Skeletal muscle satellite cell (primary cell): ENCODE measurements around the gene SLC12A8.

Source experiments
- H3K27me3 ChIP-seq: 2 replicates; pipeline ENCODE4 v1.7.0; 2013; ENCODE audit warnings: low read length; ENCODE audit not compliant: control insufficient read depth, insufficient read depth
- H3K36me3 ChIP-seq: 2 replicates; pipeline ENCODE4 v1.7.0; 2013; ENCODE audit warnings: mild to moderate bottlenecking, control low read depth, low read length; ENCODE audit not compliant: insufficient read depth
- H3K4me1 ChIP-seq: 2 replicates; pipeline ENCODE4 v1.7.0; 2013; ENCODE audit warnings: low read length; ENCODE audit not compliant: control insufficient read depth, insufficient read depth
- H3K4me2 ChIP-seq: 2 replicates; pipeline ENCODE4 v1.7.0; 2013; ENCODE audit warnings: mild to moderate bottlenecking, low read length
- H3K4me3 ChIP-seq: 2 replicates; pipeline ENCODE4 v1.7.0; 2013; ENCODE audit warnings: low read length
- H3K9ac ChIP-seq: 2 replicates; pipeline ENCODE4 v1.7.0; 2013; ENCODE audit warnings: mild to moderate bottlenecking, low read depth, low read length, moderate library complexity
- H3K9me3 ChIP-seq: replicated peaks from 2 replicates; pipeline ENCODE4 v1.7.0; 2013; ENCODE audit warnings: mild to moderate bottlenecking, control low read depth, low read length

The SLC12A8 gene

GRCh38 chr3:125076464-125076863, 136.1 kb downstream of the SLC12A8 start:
- no peak overlapping the region for H3K9ac ChIP-seq
- peaks cover 3% of the 10 kb centered on the region for H3K27me3 ChIP-seq
- H3K4me2 ChIP-seq: no peak overlapping the region
- H3K36me3 ChIP-seq: no peaks in the 10 kb centered on the region
- H3K4me3 ChIP-seq: no peak overlapping the region
- H3K4me1 ChIP-seq: no peaks in the 10 kb centered on the region
- H3K9me3 ChIP-seq: no peaks in the 10 kb centered on the region

DNA sequence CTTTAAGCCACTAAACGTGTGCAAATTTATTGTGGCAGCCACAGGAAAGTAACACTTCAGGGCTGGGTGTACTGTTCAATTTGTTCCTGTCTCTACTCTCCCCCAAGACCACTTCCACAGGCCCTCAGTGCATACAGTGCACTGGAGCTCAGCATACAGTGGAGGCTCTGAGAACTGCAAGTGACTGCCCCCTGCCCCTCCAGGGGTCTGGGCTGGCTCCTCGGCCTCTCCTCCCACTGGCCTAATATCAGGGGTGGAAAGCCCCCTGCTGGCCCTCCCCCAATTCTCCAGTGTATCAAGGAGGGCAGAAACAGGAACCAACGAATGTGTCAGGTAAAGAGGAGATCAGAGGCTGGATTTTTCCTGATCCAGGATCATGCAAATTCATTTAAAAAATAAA, 136.8 kb downstream of the SLC12A8 start:
- Histone ChIP-seq H3K4me1 (no peaks in the 10 kb centered on the region), H3K27me3 (peaks cover 3% of the 10 kb centered on the region), H3K4me2 (no peak overlapping the region), H3K4me3 (no peak overlapping the region), H3K9ac (no peak overlapping the region), H3K9me3 (no peaks in the 10 kb centered on the region), H3K36me3 (no peaks in the 10 kb centered on the region)

DNA sequence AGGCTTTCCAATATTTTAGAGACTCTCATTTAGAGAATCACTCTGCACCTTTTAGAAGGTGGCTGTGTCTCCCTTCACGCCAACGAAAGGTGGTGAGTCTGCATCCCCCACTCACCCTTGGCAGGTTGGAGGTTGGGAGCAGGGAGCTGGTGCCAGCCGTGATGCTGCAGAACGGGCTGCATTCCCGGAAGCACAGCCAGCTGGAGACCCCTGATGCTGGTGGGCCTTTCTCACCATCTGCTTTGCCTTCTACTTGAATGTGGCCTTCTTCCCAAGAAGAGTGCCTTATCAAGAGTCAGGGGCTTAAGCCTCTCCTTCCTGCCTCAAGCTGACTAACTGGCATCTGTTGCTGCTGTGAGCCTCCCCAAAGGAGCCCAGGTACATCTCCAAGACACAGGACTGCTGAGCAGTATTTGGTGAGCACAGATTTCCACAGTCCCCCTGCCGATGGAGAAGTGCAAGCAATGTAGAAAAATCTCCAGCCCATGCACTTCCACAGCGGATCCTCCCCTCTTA, 139.1 kb downstream of the SLC12A8 start:
- Histone ChIP-seq H3K4me3 (no peak overlapping the region), H3K27me3 (peaks cover 3% of the 10 kb centered on the region), H3K9ac (no peak overlapping the region), H3K36me3 (no peaks in the 10 kb centered on the region), H3K4me1 (no peaks in the 10 kb centered on the region), H3K9me3 (no peaks in the 10 kb centered on the region), H3K4me2 (no peak overlapping the region)

DNA sequence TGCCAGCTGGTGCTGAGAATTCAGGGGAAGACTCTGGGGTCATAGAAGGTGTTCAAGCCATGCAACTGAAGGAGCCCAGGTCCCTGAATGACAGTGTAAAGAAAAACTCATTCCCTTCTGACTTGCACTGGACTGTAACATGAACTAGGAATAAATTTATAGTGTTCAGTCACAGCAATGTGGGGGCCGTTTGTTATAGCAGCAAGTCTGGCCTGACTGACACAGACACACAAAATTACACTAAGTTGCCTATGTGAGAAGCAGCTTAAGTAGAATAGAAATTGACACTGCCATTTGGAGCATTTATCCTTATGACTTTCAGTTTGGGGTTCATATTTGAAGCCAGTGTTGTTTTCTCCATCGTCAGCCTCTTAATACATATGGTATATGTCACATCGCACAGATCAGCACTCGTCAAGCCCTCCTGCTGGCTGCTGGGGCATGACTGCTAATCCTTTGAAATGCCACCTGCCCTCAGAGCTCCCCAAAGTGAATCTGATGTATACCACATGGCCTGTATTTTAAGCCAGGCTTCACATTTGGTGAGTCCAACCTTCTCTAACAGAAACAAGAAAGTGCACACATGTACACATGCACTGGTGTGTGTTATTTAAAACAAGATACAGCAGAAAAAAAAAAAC, 139.7 kb downstream of the SLC12A8 start:
- Histone ChIP-seq H3K27me3 (peaks cover 3% of the 10 kb centered on the region), H3K36me3 (no peaks in the 10 kb centered on the region), H3K4me2 (no peak overlapping the region), H3K4me1 (no peaks in the 10 kb centered on the region), H3K4me3 (no peak overlapping the region), H3K9ac (no peak overlapping the region), H3K9me3 (no peaks in the 10 kb centered on the region)

- Histone ChIP-seq H3K9ac (no peak overlapping the region), H3K4me1 (no peaks in the 10 kb centered on the region), H3K4me3 (no peak overlapping the region), H3K36me3 (no peaks in the 10 kb centered on the region), H3K4me2 (no peak overlapping the region), H3K27me3 (peaks cover 3% of the 10 kb centered on the region), H3K9me3 (no peaks in the 10 kb centered on the region)
Observed at GRCh38 chr3:125072301-125072700, 140.2 kb downstream of the SLC12A8 start.

- H3K4me3 ChIP-seq: no peak overlapping the region
- H3K9me3 ChIP-seq: no peaks in the 10 kb centered on the region
- H3K36me3 ChIP-seq: no peaks in the 10 kb centered on the region
- H3K27me3 ChIP-seq: no peaks in the 10 kb centered on the region
- no peak overlapping the region for H3K4me2 ChIP-seq
- H3K4me1 ChIP-seq: no peaks in the 10 kb centered on the region
- H3K9ac ChIP-seq: no peak overlapping the region
Observed at GRCh38 chr3:125069968-125070745, 142.4 kb downstream of the SLC12A8 start.

DNA sequence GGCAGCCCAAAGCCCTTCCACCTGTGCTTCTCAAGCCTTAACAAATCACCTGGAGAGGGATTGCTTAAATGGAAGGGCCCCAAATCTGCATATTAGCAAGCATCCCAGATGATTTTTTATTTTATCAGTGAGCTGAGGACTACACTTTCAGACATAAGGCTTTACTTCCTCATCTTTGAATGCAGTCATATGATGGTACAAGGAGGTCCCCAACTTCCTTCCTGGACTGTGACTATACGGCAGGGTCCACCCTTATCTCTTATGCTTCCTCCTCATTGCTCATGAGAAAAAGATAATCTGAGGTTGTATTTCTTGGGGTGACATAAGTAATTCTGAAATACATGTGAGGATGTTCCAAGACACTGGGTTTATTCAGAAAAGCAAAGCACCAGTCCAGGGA, 143.1 kb downstream of the SLC12A8 start:
- no peak overlapping the region for H3K4me2 ChIP-seq
- no peak overlapping the region for H3K4me3 ChIP-seq

GRCh38 chr3:125068265-125068664, 144.3 kb downstream of the SLC12A8 start:
- Histone ChIP-seq H3K36me3 (no peaks in the 10 kb centered on the region), H3K4me3 (no peak overlapping the region), H3K27me3 (no peaks in the 10 kb centered on the region), H3K9me3 (no peaks in the 10 kb centered on the region), H3K4me1 (peaks cover 8% of the 10 kb centered on the region), H3K9ac (no peak overlapping the region), H3K4me2 (no peak overlapping the region)

More for the DNA sequence above, 143.1 kb downstream of the SLC12A8 start:
- no peaks in the 10 kb centered on the region for H3K36me3 ChIP-seq
- no peaks in the 10 kb centered on the region for H3K27me3 ChIP-seq
- no peak overlapping the region for H3K9ac ChIP-seq
- no peaks in the 10 kb centered on the region for H3K4me1 ChIP-seq
- H3K9me3 ChIP-seq: no peaks in the 10 kb centered on the region

- H3K4me1 ChIP-seq: peaks cover 18% of the 10 kb centered on the region
- H3K27me3 ChIP-seq: no peaks in the 10 kb centered on the region
- no peaks in the 10 kb centered on the region for H3K36me3 ChIP-seq
- H3K4me2 ChIP-seq: no peak overlapping the region
- H3K4me3 ChIP-seq: no peak overlapping the region
- H3K9ac ChIP-seq: no peak overlapping the region
- H3K9me3 ChIP-seq: no peaks in the 10 kb centered on the region
Observed at GRCh38 chr3:125067225-125067624, 145.3 kb downstream of the SLC12A8 start.

- H3K9ac ChIP-seq: peak overlapping the region; percentile 47
- no peaks in the 10 kb centered on the region for H3K9me3 ChIP-seq
- H3K4me2 ChIP-seq: peak overlapping the region; percentile 34
- H3K4me3 ChIP-seq: peak overlapping the region; percentile 19
- H3K4me1 ChIP-seq: peaks cover 28% of the 10 kb centered on the region
- H3K27me3 ChIP-seq: no peaks in the 10 kb centered on the region
- H3K36me3 ChIP-seq: no peaks in the 10 kb centered on the region
Observed at GRCh38 chr3:125062904-125063618, 149.5 kb downstream of the SLC12A8 start.

DNA sequence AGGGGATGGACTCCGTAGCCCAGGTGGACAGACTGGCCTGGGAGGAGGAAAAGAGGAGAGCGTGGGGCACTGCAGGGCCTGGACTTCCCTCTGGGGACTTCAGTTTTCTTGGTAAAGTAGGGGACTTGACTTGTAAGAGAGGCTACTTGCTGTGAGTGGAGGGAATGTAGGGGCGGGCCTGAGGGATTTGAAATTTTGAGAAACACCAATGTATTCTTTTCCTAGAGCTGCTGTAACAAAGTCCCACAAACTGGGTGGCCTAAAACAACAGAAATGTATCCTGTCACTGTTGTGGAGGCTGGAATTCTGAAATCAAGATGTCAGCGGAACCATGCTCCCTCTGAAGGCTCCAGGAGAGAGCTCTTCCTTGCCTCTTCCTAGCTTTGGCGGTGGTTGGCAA, 150.9 kb downstream of the SLC12A8 start:
- Histone ChIP-seq H3K4me3 (no peak overlapping the region), H3K9ac (no peak overlapping the region), H3K4me1 (peaks cover 38% of the 10 kb centered on the region), H3K9me3 (no peaks in the 10 kb centered on the region), H3K4me2 (no peak overlapping the region), H3K27me3 (no peaks in the 10 kb centered on the region), H3K36me3 (no peaks in the 10 kb centered on the region)
